Sigmoid colon (tissue), 3 donors: Measurements from ENCODE around the gene SLPI.

Experiments
- POLR2A ChIP-seq, 2 donors: fragments of 450-650 bp; IDR thresholded peaks; one replicate each; pipeline ENCODE4 v1.6.1; 2016; ENCODE audit warnings: antibody characterized with exemption in 2 of 2, mild to moderate bottlenecking in 2 of 2, moderate library complexity in 2 of 2
- TF ChIP-seq, protein P1 (sequence below), 4 experiments: fragments of 450-650 bp in 3 of 4; fragments of 200-600 bp in 1 of 4; IDR thresholded peaks; one replicate each; pipeline ENCODE4 v1.5.1; 2016 to 2019; ENCODE audit warnings: antibody characterized with exemption in 4 of 4, mild to moderate bottlenecking in 3 of 4, moderate library complexity in 2 of 4

DNA sequence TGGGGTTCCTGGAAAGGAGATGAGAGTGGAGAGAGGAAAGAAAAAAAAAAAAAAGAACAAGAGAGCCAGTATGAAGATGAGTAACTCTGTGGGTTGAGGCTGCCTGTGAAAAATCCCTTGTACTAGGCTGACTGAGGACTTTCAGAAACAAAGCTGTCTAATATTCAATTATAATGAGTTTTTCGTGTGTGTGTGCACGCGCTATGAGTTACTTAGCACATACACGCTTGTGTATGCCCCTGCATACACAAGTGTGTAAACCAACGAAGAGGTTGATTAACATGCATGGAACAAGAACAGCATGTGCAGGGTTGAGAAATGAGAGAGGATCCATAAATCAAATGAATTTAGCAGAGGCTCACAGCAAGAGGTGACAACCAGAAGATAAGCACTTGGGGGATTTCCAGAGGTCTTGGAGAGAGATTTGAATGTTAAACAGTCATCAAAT, 47.5 kb upstream of the SLPI start:
- no peak for TF ChIP-seq POLR2A (IDR thresholded peaks at IDR 0.05)
- TF ChIP-seq, protein P1, sequence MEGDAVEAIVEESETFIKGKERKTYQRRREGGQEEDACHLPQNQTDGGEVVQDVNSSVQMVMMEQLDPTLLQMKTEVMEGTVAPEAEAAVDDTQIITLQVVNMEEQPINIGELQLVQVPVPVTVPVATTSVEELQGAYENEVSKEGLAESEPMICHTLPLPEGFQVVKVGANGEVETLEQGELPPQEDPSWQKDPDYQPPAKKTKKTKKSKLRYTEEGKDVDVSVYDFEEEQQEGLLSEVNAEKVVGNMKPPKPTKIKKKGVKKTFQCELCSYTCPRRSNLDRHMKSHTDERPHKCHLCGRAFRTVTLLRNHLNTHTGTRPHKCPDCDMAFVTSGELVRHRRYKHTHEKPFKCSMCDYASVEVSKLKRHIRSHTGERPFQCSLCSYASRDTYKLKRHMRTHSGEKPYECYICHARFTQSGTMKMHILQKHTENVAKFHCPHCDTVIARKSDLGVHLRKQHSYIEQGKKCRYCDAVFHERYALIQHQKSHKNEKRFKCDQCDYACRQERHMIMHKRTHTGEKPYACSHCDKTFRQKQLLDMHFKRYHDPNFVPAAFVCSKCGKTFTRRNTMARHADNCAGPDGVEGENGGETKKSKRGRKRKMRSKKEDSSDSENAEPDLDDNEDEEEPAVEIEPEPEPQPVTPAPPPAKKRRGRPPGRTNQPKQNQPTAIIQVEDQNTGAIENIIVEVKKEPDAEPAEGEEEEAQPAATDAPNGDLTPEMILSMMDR (IDR thresholded peaks at IDR 0.05) = no peak
